GM12864 (cell line): Measurements from ENCODE around the gene RARRES1.

Experiments used
- DNase-seq: peaks from one replicate; pipeline ENCODE4 v3.0.0-alpha.2; 2011; ENCODE audit warnings: low read depth
- H3K4me3 ChIP-seq: 2 replicates; pipeline ENCODE4 v1.5.1; 2011; ENCODE audit warnings: mild to moderate bottlenecking, low read depth, low read length, control low read depth
- CTCF ChIP-seq: IDR thresholded peaks from 2 replicates; pipeline ENCODE4 v1.5.1; 2011; ENCODE audit warnings: low read depth, mild to moderate bottlenecking, moderate library complexity, low read length, control low read depth, inconsistent platforms; ENCODE audit errors: missing control alignments

The RARRES1 gene

GRCh38 chr3:158775426-158776410 lies 43.5 kb upstream of the RARRES1 start:
- no peak for TF ChIP-seq CTCF
- H3K4me3 ChIP-seq: no peak overlapping the region
- no peak for DNase-seq

GRCh38 chr3:158774965-158775364 lies 42.7 kb upstream of the RARRES1 start:
- no peak overlapping the region for H3K4me3 ChIP-seq
- no peak for DNase-seq
- TF ChIP-seq CTCF: no peak

GRCh38 chr3:158773845-158774830 lies 41.9 kb upstream of the RARRES1 start:
- H3K4me3 ChIP-seq: no peak overlapping the region
- no peak for TF ChIP-seq CTCF
- no peak for DNase-seq

GRCh38 chr3:158773166-158773565 lies 40.9 kb upstream of the RARRES1 start:
- TF ChIP-seq CTCF: no peak
- no peak for DNase-seq
- H3K4me3 ChIP-seq: no peak overlapping the region

- no peak overlapping the region for H3K4me3 ChIP-seq
- no peak for DNase-seq
- no peak for TF ChIP-seq CTCF
Measured at GRCh38 chr3:158771982-158772381, 39.7 kb upstream of the RARRES1 start.

GRCh38 chr3:158771577-158771976 lies 39.3 kb upstream of the RARRES1 start:
- H3K4me3 ChIP-seq: no peak overlapping the region
- no peak for TF ChIP-seq CTCF
- no peak for DNase-seq
